ENCODE measurements around the gene NOS1AP.

Gene NOS1AP

GRCh38 chr1:162090378-162090777 lies 20.9 kb downstream of the NOS1AP start:
- no peak for DNase-seq (ENCODE audit: extremely low spot score)
- TF ChIP-seq ELF4 (IDR thresholded peaks at IDR 0.05) = no peak
- TF ChIP-seq HDGF (IDR thresholded peaks at IDR 0.05; ENCODE audit: borderline replicate concordance) = no peak
- no peak for TF ChIP-seq FOXA1 (IDR thresholded peaks at IDR 0.05)
- TF ChIP-seq ZNF384 (IDR thresholded peaks at IDR 0.05) = no peak
- TF ChIP-seq TARDBP (IDR thresholded peaks at IDR 0.05) = no peak
- no peak for TF ChIP-seq NFRKB (IDR thresholded peaks at IDR 0.05)
- TF ChIP-seq SP1 (IDR thresholded peaks at IDR 0.05) = no peak
- no peak for TF ChIP-seq FOXK2 (IDR thresholded peaks at IDR 0.05)
- no peak for TF ChIP-seq CTBP1 (IDR thresholded peaks at IDR 0.05; ENCODE audit: borderline replicate concordance)
- no peak for TF ChIP-seq FOXM1 (IDR thresholded peaks at IDR 0.05; ENCODE audit: borderline replicate concordance)
- TF ChIP-seq L3MBTL2 (conservative IDR thresholded peaks at IDR 0.05) = no peak
- no peak for TF ChIP-seq SUZ12 (IDR thresholded peaks at IDR 0.05)
- no peak for TF ChIP-seq ARNT (IDR thresholded peaks at IDR 0.05)
- no peak for TF ChIP-seq LEF1 (IDR thresholded peaks at IDR 0.05; ENCODE audit: borderline replicate concordance)
- no peak for TF ChIP-seq PKNOX1 (IDR thresholded peaks at IDR 0.05)
- TF ChIP-seq BHLHE40 (IDR thresholded peaks at IDR 0.05; ENCODE audit: borderline replicate concordance) = no peak
- POLR2A ChIA-PET = no interaction called here
- CTCF ChIA-PET = no interaction called here

- no peak for TF ChIP-seq FOXA1 (IDR thresholded peaks at IDR 0.05)
- no peak for TF ChIP-seq FOXM1 (IDR thresholded peaks at IDR 0.05; ENCODE audit: borderline replicate concordance)
- TF ChIP-seq FOXK2 (IDR thresholded peaks at IDR 0.05) = no peak
- TF ChIP-seq BHLHE40 (IDR thresholded peaks at IDR 0.05; ENCODE audit: borderline replicate concordance) = no peak
- no peak for TF ChIP-seq ARNT (IDR thresholded peaks at IDR 0.05)
- no peak for TF ChIP-seq NFRKB (IDR thresholded peaks at IDR 0.05)
- no peak for TF ChIP-seq HDGF (IDR thresholded peaks at IDR 0.05; ENCODE audit: borderline replicate concordance)
- TF ChIP-seq CTBP1 (IDR thresholded peaks at IDR 0.05; ENCODE audit: borderline replicate concordance) = no peak
- no peak for TF ChIP-seq ELF4 (IDR thresholded peaks at IDR 0.05)
- no peak for TF ChIP-seq SP1 (IDR thresholded peaks at IDR 0.05)
- no peak for TF ChIP-seq PKNOX1 (IDR thresholded peaks at IDR 0.05)
- no peak for TF ChIP-seq SUZ12 (IDR thresholded peaks at IDR 0.05)
- no peak for TF ChIP-seq LEF1 (IDR thresholded peaks at IDR 0.05; ENCODE audit: borderline replicate concordance)
- no peak for TF ChIP-seq TARDBP (IDR thresholded peaks at IDR 0.05)
- TF ChIP-seq L3MBTL2 (conservative IDR thresholded peaks at IDR 0.05) = no peak
- TF ChIP-seq ZNF384 (IDR thresholded peaks at IDR 0.05) = no peak
- POLR2A ChIA-PET = no interaction called here
- CTCF ChIA-PET = interaction anchor here (0.6 kb wide), 1 partner anchor 549 kb away, joined by 3 read pairs; no protein-coding TSS in a partner anchor
Measured at GRCh38 chr1:162091681-162092524, 22.4 kb downstream of the NOS1AP start.

GRCh38 chr1:162093095-162093494 lies 23.6 kb downstream of the NOS1AP start:
- POLR2A ChIA-PET = no interaction called here
- DNase-seq (ENCODE audit: extremely low spot score) = no peak
- CTCF ChIA-PET = no interaction called here
- TF ChIP-seq PKNOX1 (IDR thresholded peaks at IDR 0.05) (no peak), ELF4 (IDR thresholded peaks at IDR 0.05) (no peak), LEF1 (IDR thresholded peaks at IDR 0.05; ENCODE audit: borderline replicate concordance) (no peak), FOXA1 (IDR thresholded peaks at IDR 0.05) (no peak), TARDBP (IDR thresholded peaks at IDR 0.05) (no peak), FOXM1 (IDR thresholded peaks at IDR 0.05; ENCODE audit: borderline replicate concordance) (no peak), SP1 (IDR thresholded peaks at IDR 0.05) (no peak), NFRKB (IDR thresholded peaks at IDR 0.05) (no peak), SUZ12 (IDR thresholded peaks at IDR 0.05) (no peak), CTBP1 (IDR thresholded peaks at IDR 0.05; ENCODE audit: borderline replicate concordance) (no peak), FOXK2 (IDR thresholded peaks at IDR 0.05) (no peak), BHLHE40 (IDR thresholded peaks at IDR 0.05; ENCODE audit: borderline replicate concordance) (no peak), HDGF (IDR thresholded peaks at IDR 0.05; ENCODE audit: borderline replicate concordance) (no peak)

More at GRCh38 chr1:162091681-162092524, 22.4 kb downstream of the NOS1AP start:
- DNase-seq (ENCODE audit: extremely low spot score) = no peak

- POLR2A ChIA-PET = interaction anchor here (1.0 kb wide), 1 partner anchor 22 kb away, joined by 3 read pairs; no protein-coding TSS in a partner anchor
- DNase-seq (ENCODE audit: extremely low spot score) = peak; percentile 54
- TF ChIP-seq PKNOX1 (IDR thresholded peaks at IDR 0.05) = peak; percentile 96
- TF ChIP-seq LEF1 (IDR thresholded peaks at IDR 0.05; ENCODE audit: borderline replicate concordance) = peak; percentile 39; the same call in 1 of the 2 replicates
- TF ChIP-seq TARDBP (IDR thresholded peaks at IDR 0.05) = 0 out of 2 replicates have a peak, but pooled peaks have one; percentile 39
- no peak for TF ChIP-seq NFRKB (IDR thresholded peaks at IDR 0.05)
- no peak for TF ChIP-seq ARNT (IDR thresholded peaks at IDR 0.05)
- no peak for TF ChIP-seq SUZ12 (IDR thresholded peaks at IDR 0.05)
- TF ChIP-seq FOXM1 (IDR thresholded peaks at IDR 0.05; ENCODE audit: borderline replicate concordance) = peak; percentile 37; the same call in 1 of the 2 replicates
- TF ChIP-seq BHLHE40 (IDR thresholded peaks at IDR 0.05; ENCODE audit: borderline replicate concordance) = no peak
- TF ChIP-seq ZNF384 (IDR thresholded peaks at IDR 0.05) = no peak
- TF ChIP-seq FOXA1 (IDR thresholded peaks at IDR 0.05) = 0 out of 2 replicates have a peak, but pooled peaks have one; percentile 42
- TF ChIP-seq CTBP1 (IDR thresholded peaks at IDR 0.05; ENCODE audit: borderline replicate concordance) = peak; percentile 93
- CTCF ChIA-PET = no interaction called here
Measured at GRCh38 chr1:162094271-162094670, 24.8 kb downstream of the NOS1AP start.

GRCh38 chr1:162094723-162095122 lies 25.2 kb downstream of the NOS1AP start:
- POLR2A ChIA-PET = interaction anchor here (1.0 kb wide), 1 partner anchor 22 kb away, joined by 3 read pairs; no protein-coding TSS in a partner anchor
- CTCF ChIA-PET = no interaction called here
- no peak for DNase-seq (ENCODE audit: extremely low spot score)
- TF ChIP-seq CTBP1 (IDR thresholded peaks at IDR 0.05; ENCODE audit: borderline replicate concordance) = no peak
- TF ChIP-seq FOXM1 (IDR thresholded peaks at IDR 0.05; ENCODE audit: borderline replicate concordance) = no peak
- no peak for TF ChIP-seq NFRKB (IDR thresholded peaks at IDR 0.05)
- no peak for TF ChIP-seq HDGF (IDR thresholded peaks at IDR 0.05; ENCODE audit: borderline replicate concordance)
- no peak for TF ChIP-seq FOXA1 (IDR thresholded peaks at IDR 0.05)
- no peak for TF ChIP-seq LEF1 (IDR thresholded peaks at IDR 0.05; ENCODE audit: borderline replicate concordance)
- no peak for TF ChIP-seq ELF4 (IDR thresholded peaks at IDR 0.05)
- no peak for TF ChIP-seq FOXK2 (IDR thresholded peaks at IDR 0.05)
- no peak for TF ChIP-seq L3MBTL2 (conservative IDR thresholded peaks at IDR 0.05)
- TF ChIP-seq ZNF384 (IDR thresholded peaks at IDR 0.05) = no peak
- no peak for TF ChIP-seq SUZ12 (IDR thresholded peaks at IDR 0.05)
- TF ChIP-seq PKNOX1 (IDR thresholded peaks at IDR 0.05) = no peak
- no peak for TF ChIP-seq SP1 (IDR thresholded peaks at IDR 0.05)
- no peak for TF ChIP-seq ARNT (IDR thresholded peaks at IDR 0.05)
- TF ChIP-seq TARDBP (IDR thresholded peaks at IDR 0.05) = no peak
